KOPT-K1 (cell line): ENCODE measurements around the gene MYL7.

Experiments used
- H3K27ac ChIP-seq: fragments of 200-600 bp; sonication (generic); 2 replicates; pipeline ENCODE4 v1.5.1; 2016; ENCODE audit warnings: antibody characterized with exemption, mild to moderate bottlenecking, low read depth, low read length; ENCODE audit not compliant: poor library complexity, severe bottlenecking
- H3K36me3 ChIP-seq: fragments of 200-600 bp; sonication (generic); 2 replicates; pipeline ENCODE4 v1.5.1; 2017; ENCODE audit warnings: antibody characterized with exemption, mild to moderate bottlenecking, low read length, moderate library complexity; ENCODE audit not compliant: insufficient read depth
- H3K9me3 ChIP-seq: fragments of 200-600 bp; sonication (generic); 2 replicates; pipeline ENCODE4 v1.5.1; 2017; ENCODE audit warnings: antibody characterized with exemption, low read length, mild to moderate bottlenecking; ENCODE audit not compliant: insufficient read depth, poor library complexity, severe bottlenecking

Gene MYL7

DNA sequence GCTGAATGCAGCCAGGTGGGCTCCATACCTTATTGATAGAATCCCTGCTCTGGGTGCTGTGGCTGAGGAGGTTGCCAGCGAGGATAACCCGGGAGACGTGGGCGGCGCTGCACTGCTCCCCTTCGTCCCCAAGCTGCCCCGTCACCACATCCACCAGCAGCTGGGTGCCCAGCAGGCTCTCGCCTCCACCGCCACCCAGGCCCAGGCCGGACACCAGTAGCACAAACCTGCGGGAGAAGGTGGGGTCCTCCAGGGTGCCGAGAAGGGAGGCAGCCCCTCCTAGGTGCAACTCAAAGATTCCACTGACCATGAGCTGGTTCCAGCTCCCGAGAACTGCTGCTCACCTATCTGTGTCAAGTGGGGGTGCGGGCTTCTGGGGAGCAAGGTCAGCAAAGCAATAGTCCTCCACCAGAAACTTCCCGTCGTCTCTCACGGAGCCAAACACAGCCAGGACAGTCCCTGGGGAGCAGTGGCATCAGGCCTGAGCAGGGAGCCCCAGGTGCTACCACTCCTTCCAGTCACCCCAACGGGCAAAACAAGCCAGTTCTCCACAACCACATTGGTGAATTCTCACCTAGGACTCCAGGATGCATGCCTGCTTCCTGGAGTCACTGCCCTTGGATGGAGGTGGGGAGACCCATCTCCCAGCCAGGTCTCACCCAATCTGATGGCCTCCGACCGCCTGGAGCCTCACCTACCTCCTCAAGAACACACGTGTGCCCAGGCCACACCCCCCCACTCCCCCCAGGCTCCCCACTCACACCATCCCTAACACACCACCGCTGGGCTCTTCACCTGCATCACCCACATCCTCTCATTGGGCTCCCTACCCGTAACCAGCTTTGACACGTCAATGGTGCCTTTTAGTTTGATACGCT is 24.1 kb downstream of the MYL7 start:
- peaks cover 100% of the 10 kb centered on the region for H3K36me3 ChIP-seq
- no peaks in the 10 kb centered on the region for H3K9me3 ChIP-seq
- peak overlapping the region; percentile 44 for H3K27ac ChIP-seq

DNA sequence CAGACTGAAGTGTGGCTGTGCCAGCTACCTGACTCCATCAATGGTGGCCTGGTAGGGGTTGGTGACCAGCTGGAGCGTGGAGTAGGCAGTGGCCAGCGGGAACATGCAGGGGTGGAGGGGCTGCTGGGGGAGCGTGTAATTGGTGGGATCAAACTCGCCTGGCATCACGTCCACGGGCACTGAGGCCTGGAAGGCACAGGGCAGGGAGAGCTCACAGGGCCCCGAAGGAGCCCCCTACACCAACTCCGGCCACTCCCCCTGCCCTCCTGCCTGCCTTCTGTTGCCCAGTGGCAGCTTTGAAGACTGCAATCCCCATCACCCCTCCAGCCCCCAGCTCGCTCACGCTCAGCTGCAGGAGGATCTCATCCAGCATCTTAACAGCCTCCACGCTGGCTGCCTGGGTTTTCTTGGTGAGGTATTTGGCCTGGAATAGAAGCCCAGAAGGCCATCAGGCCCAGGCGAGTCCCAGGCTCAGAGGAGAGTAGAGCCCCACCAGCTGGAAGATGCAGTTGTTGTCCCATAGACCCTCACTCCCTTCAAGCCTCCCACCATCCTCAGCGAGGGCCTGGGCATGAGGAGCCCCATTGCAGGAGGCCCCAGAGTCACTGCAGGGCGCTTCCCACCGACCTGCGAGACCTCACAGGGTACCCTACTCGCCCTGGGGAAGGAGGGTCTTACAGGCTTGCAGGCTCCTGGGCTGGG is 24.9 kb downstream of the MYL7 start:
- Histone ChIP-seq H3K27ac (peak overlapping the region; percentile 44), H3K9me3 (no peaks in the 10 kb centered on the region), H3K36me3 (peaks cover 100% of the 10 kb centered on the region)

DNA sequence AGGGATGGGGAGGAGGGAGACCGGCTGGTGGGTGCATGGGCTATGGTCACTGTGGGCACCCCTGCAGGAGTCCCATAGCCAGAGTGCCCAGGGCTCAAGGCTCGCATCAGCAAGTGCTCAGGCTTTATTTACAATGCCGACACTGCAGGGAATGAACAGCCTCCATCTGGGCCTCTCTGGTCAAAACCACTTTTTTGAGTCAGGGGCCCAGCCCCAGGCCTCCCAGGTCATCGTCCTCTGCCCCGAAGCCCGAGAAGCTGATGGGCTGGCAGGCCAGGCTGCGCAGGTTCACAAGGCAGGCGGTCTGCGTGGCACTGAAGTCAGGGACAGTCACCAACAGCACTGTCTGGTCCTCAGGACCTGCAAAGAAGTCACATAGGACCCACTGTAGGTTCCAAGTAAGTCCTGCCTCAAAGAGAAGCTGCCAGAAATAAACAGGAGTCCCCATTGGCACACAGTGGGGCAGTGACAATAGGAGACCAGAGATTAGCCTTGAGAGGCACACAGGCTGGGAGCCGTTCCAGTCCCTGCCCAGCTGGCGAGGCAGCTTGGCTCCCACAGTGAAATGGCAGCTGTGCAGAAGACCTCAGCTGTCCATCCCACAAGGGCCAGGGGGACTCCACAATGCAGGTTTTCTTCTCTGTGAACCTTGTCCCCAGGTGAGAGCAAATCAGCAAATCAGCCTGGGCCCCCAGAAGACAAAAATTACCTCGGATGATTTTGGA is 26.4 kb downstream of the MYL7 start:
- peak overlapping the region; percentile 44 for H3K27ac ChIP-seq
- no peaks in the 10 kb centered on the region for H3K9me3 ChIP-seq
- peaks cover 100% of the 10 kb centered on the region for H3K36me3 ChIP-seq

DNA sequence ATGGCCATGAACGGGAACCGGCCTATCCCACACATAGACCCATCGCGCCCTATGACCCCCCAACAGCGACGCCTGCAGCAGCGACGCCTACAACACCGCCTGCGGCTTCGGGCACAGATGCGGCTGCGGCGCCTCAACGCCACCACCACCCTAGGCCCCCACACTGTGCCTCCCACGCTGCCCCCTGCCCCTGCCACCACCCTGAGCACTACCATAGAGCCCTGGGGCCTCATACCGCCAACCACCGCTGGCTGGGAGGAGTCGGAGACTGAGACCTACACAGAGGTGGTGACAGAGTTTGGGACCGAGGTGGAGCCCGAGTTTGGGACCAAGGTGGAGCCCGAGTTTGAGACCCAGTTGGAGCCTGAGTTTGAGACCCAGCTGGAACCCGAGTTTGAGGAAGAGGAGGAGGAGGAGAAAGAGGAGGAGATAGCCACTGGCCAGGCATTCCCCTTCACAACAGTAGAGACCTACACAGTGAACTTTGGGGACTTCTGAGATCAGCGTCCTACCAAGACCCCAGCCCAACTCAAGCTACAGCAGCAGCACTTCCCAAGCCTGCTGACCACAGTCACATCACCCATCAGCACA is 27.3 kb downstream of the MYL7 start:
- peaks cover 100% of the 10 kb centered on the region for H3K36me3 ChIP-seq
- peak overlapping the region; percentile 44 for H3K27ac ChIP-seq
- H3K9me3 ChIP-seq: no peaks in the 10 kb centered on the region

DNA sequence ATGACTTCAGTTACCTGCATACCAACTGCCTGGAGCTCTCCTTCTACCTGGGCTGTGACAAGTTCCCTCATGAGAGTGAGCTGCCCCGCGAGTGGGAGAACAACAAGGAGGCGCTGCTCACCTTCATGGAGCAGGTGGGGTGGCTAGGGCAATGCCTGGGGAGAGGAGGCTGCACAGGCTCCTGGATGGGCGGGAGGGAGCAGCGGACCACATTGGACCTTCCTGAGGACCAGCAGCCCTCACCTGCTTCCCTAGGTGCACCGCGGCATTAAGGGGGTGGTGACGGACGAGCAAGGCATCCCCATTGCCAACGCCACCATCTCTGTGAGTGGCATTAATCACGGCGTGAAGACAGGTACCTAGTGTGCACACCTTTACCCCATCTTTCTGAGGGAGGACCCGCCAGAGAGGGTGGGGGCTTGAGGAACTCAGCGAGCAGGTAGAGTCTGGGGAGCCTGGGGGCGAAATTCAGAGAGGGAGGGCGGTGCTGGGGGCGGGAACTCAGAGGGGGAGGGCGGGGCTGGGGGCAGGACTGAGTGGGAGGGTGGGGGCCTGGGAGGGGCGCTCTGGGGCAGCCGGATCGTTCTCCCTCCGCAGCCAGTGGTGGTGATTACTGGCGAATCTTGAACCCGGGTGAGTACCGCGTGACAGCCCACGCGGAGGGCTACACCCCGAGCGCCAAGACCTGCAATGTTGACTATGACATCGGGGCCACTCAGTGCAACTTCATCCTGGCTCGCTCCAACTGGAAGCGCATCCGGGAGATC is 28.0 kb downstream of the MYL7 start:
- H3K36me3 ChIP-seq: peaks cover 100% of the 10 kb centered on the region
- H3K9me3 ChIP-seq: no peaks in the 10 kb centered on the region
- peak overlapping the region; percentile 44 for H3K27ac ChIP-seq

DNA sequence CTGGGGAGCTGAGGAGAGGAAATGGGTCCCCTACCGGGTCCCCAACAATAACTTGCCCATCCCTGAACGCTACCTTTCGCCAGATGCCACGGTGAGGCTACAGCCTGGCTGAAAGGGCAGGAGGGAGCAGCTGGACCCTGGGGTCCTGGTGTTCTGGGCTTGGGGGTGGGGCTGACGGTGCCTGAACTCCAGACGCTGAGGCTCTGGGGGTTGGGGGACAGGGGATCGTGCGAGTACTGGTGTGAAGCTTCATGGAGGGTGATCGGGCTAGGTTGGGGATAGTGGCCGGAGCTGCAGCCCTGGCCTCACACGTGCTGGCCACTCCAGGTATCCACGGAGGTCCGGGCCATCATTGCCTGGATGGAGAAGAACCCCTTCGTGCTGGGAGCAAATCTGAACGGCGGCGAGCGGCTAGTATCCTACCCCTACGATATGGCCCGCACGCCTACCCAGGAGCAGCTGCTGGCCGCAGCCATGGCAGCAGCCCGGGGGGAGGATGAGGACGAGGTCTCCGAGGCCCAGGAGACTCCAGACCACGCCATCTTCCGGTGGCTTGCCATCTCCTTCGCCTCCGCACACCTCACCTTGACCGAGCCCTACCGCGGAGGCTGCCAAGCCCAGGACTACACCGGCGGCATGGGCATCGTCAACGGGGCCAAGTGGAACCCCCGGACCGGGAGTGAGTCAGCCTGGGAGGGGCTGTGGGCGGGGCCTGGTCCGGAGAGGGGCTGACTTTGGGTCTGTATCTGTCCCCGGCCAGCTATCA is 28.7 kb downstream of the MYL7 start:
- H3K27ac ChIP-seq: peak overlapping the region; percentile 100
- H3K9me3 ChIP-seq: no peaks in the 10 kb centered on the region
- peaks cover 100% of the 10 kb centered on the region for H3K36me3 ChIP-seq

DNA sequence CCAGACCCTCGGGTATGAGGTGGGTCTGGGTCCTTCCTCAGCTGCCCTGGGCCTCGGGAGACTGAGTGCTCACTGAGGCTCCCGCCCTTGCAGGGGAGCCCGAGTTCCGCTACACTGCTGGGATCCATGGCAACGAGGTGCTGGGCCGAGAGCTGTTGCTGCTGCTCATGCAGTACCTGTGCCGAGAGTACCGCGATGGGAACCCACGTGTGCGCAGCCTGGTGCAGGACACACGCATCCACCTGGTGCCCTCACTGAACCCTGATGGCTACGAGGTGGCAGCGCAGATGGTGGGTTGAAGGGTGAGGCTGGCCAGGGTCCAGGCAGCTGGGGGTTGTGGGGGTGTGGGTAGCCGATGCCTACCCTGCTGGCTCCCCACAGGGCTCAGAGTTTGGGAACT is 29.4 kb downstream of the MYL7 start:
- Histone ChIP-seq H3K27ac (peak overlapping the region; percentile 100), H3K36me3 (peaks cover 100% of the 10 kb centered on the region), H3K9me3 (no peaks in the 10 kb centered on the region)

DNA sequence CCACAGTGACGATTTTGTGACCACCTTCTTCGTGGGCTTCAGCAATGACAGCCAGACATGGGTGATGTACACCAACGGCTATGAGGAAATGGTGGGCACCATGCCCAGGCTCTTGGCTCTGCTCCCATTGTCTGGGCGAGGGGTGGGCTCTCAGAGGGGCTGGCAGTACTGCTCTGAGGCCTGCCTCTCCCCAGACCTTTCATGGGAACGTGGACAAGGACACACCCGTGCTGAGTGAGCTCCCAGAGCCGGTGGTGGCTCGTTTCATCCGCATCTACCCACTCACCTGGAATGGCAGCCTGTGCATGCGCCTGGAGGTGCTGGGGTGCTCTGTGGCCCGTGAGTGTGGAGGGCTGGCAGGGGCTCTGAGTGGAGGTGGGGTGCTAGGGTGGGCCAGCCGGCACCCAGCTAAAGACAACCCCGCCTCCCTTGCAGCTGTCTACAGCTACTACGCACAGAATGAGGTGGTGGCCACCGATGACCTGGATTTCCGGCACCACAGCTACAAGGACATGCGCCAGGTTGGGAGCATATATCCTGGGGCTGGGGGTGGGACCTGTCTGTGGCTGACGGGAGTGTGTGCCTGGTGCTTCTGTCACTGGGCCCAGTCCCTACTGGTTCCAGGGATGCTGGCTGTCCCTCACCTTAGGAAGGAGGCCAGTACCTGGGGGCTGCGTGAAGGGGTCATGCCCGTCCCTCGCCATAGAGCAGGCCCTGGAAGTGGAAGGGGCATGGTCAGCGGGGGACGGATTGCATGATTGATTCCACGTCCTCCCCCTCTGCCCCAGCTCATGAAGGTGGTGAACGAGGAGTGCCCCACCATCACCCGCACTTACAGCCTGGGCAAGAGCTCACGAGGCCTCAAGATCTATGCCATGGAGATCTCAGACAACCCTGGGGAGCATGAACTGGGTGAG is 30.2 kb downstream of the MYL7 start:
- Histone ChIP-seq H3K27ac (peak overlapping the region; percentile 100), H3K9me3 (no peaks in the 10 kb centered on the region), H3K36me3 (peaks cover 100% of the 10 kb centered on the region)

DNA sequence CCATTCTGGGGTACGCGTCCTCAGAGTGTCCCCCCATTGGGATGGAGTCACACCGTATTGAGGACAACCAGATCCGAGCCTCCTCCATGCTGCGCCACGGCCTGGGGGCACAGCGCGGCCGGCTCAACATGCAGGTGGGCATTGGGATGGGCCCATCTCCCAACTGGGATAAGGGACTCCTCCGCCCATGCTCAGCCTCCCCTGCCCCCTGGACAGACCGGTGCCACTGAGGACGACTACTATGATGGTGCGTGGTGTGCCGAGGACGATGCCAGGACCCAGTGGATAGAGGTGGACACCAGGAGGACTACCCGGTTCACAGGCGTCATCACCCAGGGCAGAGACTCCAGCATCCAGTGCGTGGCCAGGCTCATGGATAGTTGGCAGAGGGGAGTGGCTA is 31.1 kb downstream of the MYL7 start:
- peaks cover 100% of the 10 kb centered on the region for H3K36me3 ChIP-seq
- H3K27ac ChIP-seq: peak overlapping the region; percentile 100
- no peaks in the 10 kb centered on the region for H3K9me3 ChIP-seq

DNA sequence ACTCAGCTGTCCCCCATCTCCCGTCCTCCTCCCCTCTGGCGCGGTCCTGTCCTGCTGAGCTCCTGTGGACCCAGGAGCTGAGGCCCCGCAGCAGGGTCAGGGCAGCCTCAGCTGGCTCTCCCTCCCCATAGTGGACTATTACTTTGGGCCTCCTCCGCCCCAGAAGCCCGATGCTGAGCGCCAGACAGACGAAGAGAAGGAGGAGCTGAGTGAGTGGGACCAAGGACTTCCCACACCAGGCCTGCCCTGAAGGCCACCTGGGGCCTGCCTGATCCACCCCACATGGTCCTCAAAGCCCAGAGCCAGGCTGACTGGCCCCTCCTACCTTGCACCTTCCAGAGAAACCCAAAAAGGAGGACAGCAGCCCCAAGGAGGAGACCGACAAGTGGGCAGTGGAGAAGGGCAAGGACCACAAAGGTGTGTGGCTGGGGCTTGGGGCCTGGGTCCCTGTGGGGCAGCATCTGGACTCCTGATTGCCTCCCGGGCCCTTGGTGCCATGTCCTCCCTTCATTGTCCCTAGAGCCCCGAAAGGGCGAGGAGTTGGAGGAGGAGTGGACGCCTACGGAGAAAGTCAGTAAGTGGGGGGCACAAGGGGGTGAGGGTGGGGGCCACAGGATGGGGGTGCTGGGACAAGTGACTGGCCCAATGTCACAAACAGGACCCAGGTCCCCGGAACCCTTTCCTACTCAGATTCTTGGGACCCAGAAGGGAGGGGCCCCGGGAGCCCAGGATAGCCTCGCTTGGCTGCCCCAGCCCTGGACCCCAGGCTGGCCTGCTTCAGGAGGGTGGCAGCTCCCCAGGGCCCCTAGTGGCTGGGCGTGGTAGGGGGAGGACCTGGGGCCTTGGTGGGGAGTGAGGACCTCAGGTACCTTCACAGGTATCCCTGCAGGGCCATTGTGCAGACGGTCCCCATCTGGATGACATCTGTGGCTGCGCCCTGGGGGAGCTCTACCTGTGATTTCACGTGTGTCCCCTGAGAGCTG is 32.1 kb downstream of the MYL7 start:
- Histone ChIP-seq H3K9me3 (no peaks in the 10 kb centered on the region), H3K36me3 (peaks cover 93% of the 10 kb centered on the region), H3K27ac (peak overlapping the region; percentile 100)

DNA sequence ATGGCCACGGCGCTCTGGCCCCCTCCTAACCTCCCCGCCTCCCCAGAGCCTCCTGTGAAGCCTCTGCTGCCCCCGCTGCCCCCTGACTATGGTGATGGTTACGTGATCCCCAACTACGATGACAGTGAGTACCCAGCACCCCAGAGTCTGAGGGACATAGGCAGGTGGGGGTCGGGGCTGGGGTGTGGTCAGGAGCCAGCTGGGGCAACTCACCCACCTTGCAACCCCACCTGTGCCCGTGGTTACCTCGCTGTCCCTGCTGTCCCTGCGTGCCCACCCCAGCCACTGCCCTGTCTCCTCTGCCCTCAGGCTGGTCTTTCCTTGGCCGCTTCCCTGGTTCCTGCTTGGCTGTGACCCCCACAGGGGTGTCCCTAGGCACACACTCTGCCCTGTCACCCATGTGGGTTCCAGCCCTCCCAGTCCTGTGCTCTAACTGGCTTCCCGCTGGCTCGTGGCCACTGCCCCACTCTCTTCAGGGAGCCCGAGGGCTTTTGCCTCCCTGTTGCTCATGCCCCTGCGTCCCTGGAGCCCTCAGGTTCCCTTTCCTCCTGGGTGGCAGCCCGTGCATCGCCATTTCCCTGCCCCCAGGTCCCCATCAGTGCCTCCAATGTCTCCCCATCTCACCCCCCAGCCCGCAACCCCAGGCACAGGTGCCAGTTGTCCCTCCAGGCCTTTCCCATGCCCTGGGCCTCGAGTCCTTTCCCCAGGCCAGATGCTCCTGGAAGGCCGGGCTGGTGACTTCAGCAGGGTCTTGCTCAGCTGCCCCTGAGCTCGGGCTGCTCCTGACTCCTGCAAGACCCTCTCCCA is 33.0 kb downstream of the MYL7 start:
- Histone ChIP-seq H3K27ac (peak overlapping the region; percentile 100), H3K36me3 (peaks cover 84% of the 10 kb centered on the region), H3K9me3 (no peaks in the 10 kb centered on the region)
